Gastroesophageal sphincter (tissue), 3 donors: Measurements from ENCODE around the gene MUCL1.

Source experiments
- CTCF ChIP-seq, 4 experiments: fragments of 200-600 bp in 2 of 4; fragments of 450-650 bp in 2 of 4; sonication (generic) in 1 of 4; IDR thresholded peaks; one replicate each; pipeline ENCODE4 v1.5.1; 2017 to 2019; ENCODE audit warnings: antibody characterized with exemption in 4 of 4, mild to moderate bottlenecking in 2 of 4, moderate library complexity in 2 of 4
- POLR2A ChIP-seq, 2 donors: fragments of 450-650 bp; IDR thresholded peaks; one replicate each; pipeline ENCODE4 v1.6.1; 2017; ENCODE audit warnings: antibody characterized with exemption in 2 of 2, mild to moderate bottlenecking in 2 of 2, moderate library complexity in 1 of 2

- TF ChIP-seq CTCF (IDR thresholded peaks at IDR 0.05) (no peak), POLR2A (IDR thresholded peaks at IDR 0.05) (no peak)
Measured at GRCh38 chr12:54821676-54822075, 32.6 kb upstream of the MUCL1 start.
